Cardiac muscle cell (in vitro differentiated cells and primary cell): ENCODE data around the gene WNT4. TPM values are rescaled to one million over a fixed set of nuclear protein-coding genes. Genes with fewer than 3 reads are reported as not detected.

Experiments
- DNase-seq, 2 donors: peaks; one replicate each; pipeline versions ENCODE4 v3.0.0 to v3.0.0-alpha.2; 2010 to 2017; ENCODE audit warnings: low read depth in 1 of 2, low spot score in 1 of 2
- H3K27ac ChIP-seq: fragments of 200-600 bp; sonication (generic); 2 replicates; pipeline ENCODE4 v1.5.1; 2016
- H3K27me3 ChIP-seq: fragments of 200-600 bp; sonication (generic); 2 replicates; pipeline ENCODE4 v1.6.0; 2016; ENCODE audit warnings: control low read depth
- H3K36me3 ChIP-seq: fragments of 200-600 bp; sonication (generic); 2 replicates; pipeline ENCODE4 v1.5.1; 2016; ENCODE audit warnings: control low read depth
- H3K4me1 ChIP-seq: fragments of 200-600 bp; sonication (generic); 2 replicates; pipeline ENCODE4 v1.8.1; 2017; ENCODE audit warnings: low read depth, mild to moderate bottlenecking, mixed run types
- H3K4me3 ChIP-seq: fragments of 200-600 bp; sonication (generic); 2 replicates; pipeline ENCODE4 v1.5.1; 2016; ENCODE audit warnings: mild to moderate bottlenecking
- H3K9me3 ChIP-seq: fragments of 200-600 bp; sonication (generic); 2 replicates; pipeline ENCODE4 v1.5.1; 2017; ENCODE audit warnings: low read depth, mild to moderate bottlenecking, control low read depth
- polyA plus RNA-seq: library from polyadenylated mRNA; unstranded; fragments of >200 nt; fragmentation: Nextera tagmentation; extraction: Ambion mirVana; gene quantifications from 2 replicates; pipeline ENCODE4 v1.2.1, GENCODE V29; 2016
- total RNA-seq: library from RNA; depleted of rRNA; stranded (reverse); fragments of >200 nt; gene quantifications from 2 replicates; pipeline ENCODE4 v1.2.3, GENCODE V29; 2016
- TF ChIP-seq, protein P1 (sequence below): IDR thresholded peaks from 2 replicates; pipeline ENCODE4 v1.5.1; 2012; ENCODE audit warnings: low read depth, mild to moderate bottlenecking, low read length

Gene WNT4
- total and polyA plus RNA-seq, 2 experiments from 2014 or later = not detected

GRCh38 chr1:22128392-22128791 lies 14.5 kb downstream of the WNT4 start:
- Histone ChIP-seq H3K9me3 (no peaks in the 10 kb centered on the region), H3K4me3 (no peak overlapping the region), H3K4me1 (no peaks in the 10 kb centered on the region), H3K36me3 (no peaks in the 10 kb centered on the region), H3K27me3 (peaks cover 9% of the 10 kb centered on the region), H3K27ac (no peak overlapping the region)
- TF ChIP-seq, protein P1, sequence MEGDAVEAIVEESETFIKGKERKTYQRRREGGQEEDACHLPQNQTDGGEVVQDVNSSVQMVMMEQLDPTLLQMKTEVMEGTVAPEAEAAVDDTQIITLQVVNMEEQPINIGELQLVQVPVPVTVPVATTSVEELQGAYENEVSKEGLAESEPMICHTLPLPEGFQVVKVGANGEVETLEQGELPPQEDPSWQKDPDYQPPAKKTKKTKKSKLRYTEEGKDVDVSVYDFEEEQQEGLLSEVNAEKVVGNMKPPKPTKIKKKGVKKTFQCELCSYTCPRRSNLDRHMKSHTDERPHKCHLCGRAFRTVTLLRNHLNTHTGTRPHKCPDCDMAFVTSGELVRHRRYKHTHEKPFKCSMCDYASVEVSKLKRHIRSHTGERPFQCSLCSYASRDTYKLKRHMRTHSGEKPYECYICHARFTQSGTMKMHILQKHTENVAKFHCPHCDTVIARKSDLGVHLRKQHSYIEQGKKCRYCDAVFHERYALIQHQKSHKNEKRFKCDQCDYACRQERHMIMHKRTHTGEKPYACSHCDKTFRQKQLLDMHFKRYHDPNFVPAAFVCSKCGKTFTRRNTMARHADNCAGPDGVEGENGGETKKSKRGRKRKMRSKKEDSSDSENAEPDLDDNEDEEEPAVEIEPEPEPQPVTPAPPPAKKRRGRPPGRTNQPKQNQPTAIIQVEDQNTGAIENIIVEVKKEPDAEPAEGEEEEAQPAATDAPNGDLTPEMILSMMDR = no peak
- DNase-seq = no peak

GRCh38 chr1:22127731-22128130 lies 15.2 kb downstream of the WNT4 start:
- Histone ChIP-seq H3K4me3 (no peak overlapping the region), H3K9me3 (no peaks in the 10 kb centered on the region), H3K27me3 (peaks cover 5% of the 10 kb centered on the region), H3K27ac (no peak overlapping the region), H3K36me3 (no peaks in the 10 kb centered on the region), H3K4me1 (no peaks in the 10 kb centered on the region)
- TF ChIP-seq, protein P1 = no peak
- no peak for DNase-seq

DNA sequence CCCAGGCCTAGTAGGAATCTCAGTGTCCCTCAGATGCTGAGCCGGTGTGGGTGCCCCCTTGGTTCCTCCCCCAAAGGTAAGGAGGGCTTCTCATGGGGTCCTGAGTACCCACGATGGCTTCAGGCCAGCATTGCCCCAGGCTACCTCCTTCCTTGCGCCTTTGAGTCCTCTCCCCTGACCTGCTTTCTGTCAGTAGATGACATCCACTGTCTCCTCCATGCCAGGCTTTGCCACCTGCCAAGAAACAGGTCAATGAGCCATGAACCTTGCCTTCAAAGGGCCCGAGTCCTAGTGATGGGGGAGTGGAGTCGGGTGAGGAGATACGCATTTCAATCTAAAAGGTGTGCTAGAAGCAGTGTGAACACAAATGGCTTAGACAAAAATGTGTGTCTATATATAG lies 15.6 kb downstream of the WNT4 start:
- H3K9me3 ChIP-seq = no peaks in the 10 kb centered on the region
- H3K27ac ChIP-seq = no peak overlapping the region
- peaks cover 5% of the 10 kb centered on the region for H3K27me3 ChIP-seq
- H3K4me3 ChIP-seq = no peak overlapping the region
- TF ChIP-seq, protein P1 = no peak
- H3K36me3 ChIP-seq = no peaks in the 10 kb centered on the region
- DNase-seq = no peak
- peaks cover 4% of the 10 kb centered on the region for H3K4me1 ChIP-seq

- Histone ChIP-seq H3K4me3 (no peak overlapping the region), H3K9me3 (no peaks in the 10 kb centered on the region), H3K27ac (no peak overlapping the region), H3K27me3 (peaks cover 5% of the 10 kb centered on the region), H3K36me3 (no peaks in the 10 kb centered on the region), H3K4me1 (peaks cover 11% of the 10 kb centered on the region)
- no peak for DNase-seq
- TF ChIP-seq, protein P1 = no peak
Observed at GRCh38 chr1:22126531-22126930, 16.4 kb downstream of the WNT4 start.

DNA sequence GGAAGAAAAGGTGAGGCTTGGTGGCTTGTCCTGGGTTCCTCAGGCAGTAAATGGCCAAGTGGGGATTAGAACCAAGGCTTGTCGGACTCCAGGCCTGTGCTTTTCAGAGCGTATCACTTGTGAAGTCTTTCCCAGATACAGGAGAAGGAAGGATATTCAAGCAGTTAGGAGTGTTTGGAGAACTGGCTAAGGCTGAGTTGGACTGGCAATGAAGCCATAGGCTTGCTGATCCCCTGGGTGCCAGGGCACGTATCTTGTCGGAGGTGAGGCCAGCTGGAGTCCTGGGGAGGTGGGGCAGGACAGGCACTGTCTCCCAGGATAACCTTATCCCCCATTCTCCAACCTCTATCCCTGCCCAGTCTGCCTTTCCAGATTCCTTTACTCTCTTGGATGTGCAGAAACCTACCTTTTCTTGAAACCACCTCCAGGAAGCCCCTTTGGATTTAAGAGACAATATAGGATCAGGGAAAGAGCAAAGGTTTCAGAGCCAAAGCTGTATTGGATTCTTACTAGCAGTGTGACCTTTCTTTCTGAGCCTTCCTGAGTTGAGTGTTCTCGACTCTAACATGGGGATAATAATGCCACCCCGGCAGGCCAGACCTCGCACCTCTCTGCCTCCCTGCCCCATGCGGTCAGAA lies 18.2 kb downstream of the WNT4 start:
- Histone ChIP-seq H3K27me3 (peaks cover under 1% of the 10 kb centered on the region), H3K9me3 (no peaks in the 10 kb centered on the region), H3K4me1 (peaks cover 11% of the 10 kb centered on the region), H3K4me3 (no peak overlapping the region), H3K27ac (no peak overlapping the region), H3K36me3 (no peaks in the 10 kb centered on the region)
- no peak for DNase-seq
- TF ChIP-seq, protein P1 = no peak
